Right lobe of liver (tissue), 6 donors: Measurements from ENCODE around the gene SREBF2. TPM values are rescaled to one million over a fixed set of nuclear protein-coding genes. Genes with fewer than 3 reads are reported as not detected.
"Not testable (repeated sequence)": the region's sequence is repeated elsewhere in the genome, so short reads cannot be mapped to it uniquely, and the experiment has no call there.

Experiments
- ATAC-seq, 4 donors: fragments of 200-7000 bp; cut with Tn5 transposase; one replicate each; pipeline ENCODE4 v1.9.1; 2020; ENCODE audit warnings: mild to moderate bottlenecking in 4 of 4, moderate library complexity in 4 of 4
- DNase-seq, 3 donors: peaks; one replicate each; pipeline ENCODE4 v3.0.0-alpha.2; 2020
- H3K27ac ChIP-seq, 3 donors: fragments of 200-600 bp; one replicate each; pipeline ENCODE4 v1.8.0; 2022
- H3K27me3 ChIP-seq, 2 donors: fragments of 200-600 bp; one replicate each; pipeline ENCODE4 v1.8.0; 2022
- H3K36me3 ChIP-seq, 4 donors: fragments of 200-600 bp; sonication (generic) in 1 of 4; one replicate each; pipeline versions ENCODE4 v1.5.1 to v1.8.0; 2017 to 2022; ENCODE audit warnings: control low read depth in 1 of 4
- H3K4me1 ChIP-seq, 4 donors: fragments of 200-600 bp; sonication (generic) in 1 of 4; one replicate each; pipeline versions ENCODE4 v1.5.1 to v1.8.0; 2017 to 2022; ENCODE audit warnings: control low read depth in 1 of 4
- H3K4me3 ChIP-seq, 3 donors: fragments of 200-600 bp; one replicate each; pipeline ENCODE4 v1.8.0; 2022
- H3K9me3 ChIP-seq, 4 donors: fragments of 200-600 bp; sonication (generic) in 1 of 4; one replicate each; pipeline versions ENCODE4 v1.5.1 to v1.8.0; 2017 to 2022; ENCODE audit warnings: control low read depth in 1 of 4
- CTCF ChIP-seq, 4 donors: fragments of 200-600 bp in 3 of 4; fragments of 450-650 bp in 1 of 4; IDR thresholded peaks; one replicate each; pipeline versions ENCODE4 v1.5.1 to v1.8.0; 2016 to 2022; ENCODE audit warnings: antibody characterized with exemption in 4 of 4, mild to moderate bottlenecking in 2 of 4
- POLR2A ChIP-seq: fragments of 450-650 bp; IDR thresholded peaks from one replicate; pipeline ENCODE4 v1.6.1; 2017; ENCODE audit warnings: antibody characterized with exemption, mild to moderate bottlenecking
- WGBS: methylation state at CpG from one replicate; pipeline ENCODE4 v1.1.6; 2018; ENCODE audit warnings: low coverage, low lambda C conversion rate; ENCODE audit not compliant: insufficient coverage; ENCODE audit errors: missing lambda C conversion rate; 5-methylcytosine and 5-hydroxymethylcytosine counted together
- intact Hi-C, 2 donors: fragments of 100-400 bp; cut with DNase I; formaldehyde crosslinking; loops; one replicate each; pipeline versions ENCODE4 v1.11.2 to v1.14.1; 2022
- total RNA-seq, 6 experiments: library from RNA; depleted of rRNA in 2 of 6; stranded (reverse); fragments of >200 nt in 2 of 6; fragmentation: NEBNext Ultra II Directional in 3 of 6; extraction: Animal tissue kit (Norgen Biotek cat#: 25700) in 3 of 6; gene quantifications; one replicate each; pipeline versions ENCODE4 v1.1.0 to v1.2.4, GENCODE V29; 2016 to 2023
- donor health status: DM: no; HTN: yes; CAD: no.
- donor health status: DM: no; HTN: no; CAD: no.
- donor health status: DM: no; HTN: no; CAD: no.
- donor health status: DM: no; HTN: yes; CAD: no.
- donor health status: DM: no; HTN: yes; CAD: no.

SREBF2 gene
- total RNA-seq, 6 experiments from 2014 or later: 26.7 to 63.4 (median 37.2) TPM

- Histone ChIP-seq H3K9me3 (no peaks in the 10 kb centered on the region), H3K36me3 (peaks cover 0 to 21% (median 2%) of the 10 kb centered on the region in 4 donors), H3K27ac (no peak overlapping the region), H3K4me1 (peaks cover 0 to 3% (median 0%) of the 10 kb centered on the region in 4 donors), H3K4me3 (no peak overlapping the region), H3K27me3 (no peaks in the 10 kb centered on the region)
- ATAC-seq (no peak), DNase-seq (no peak)
- intact Hi-C loops: no loop called here
- 85% methylated on average over 2 of the region's 2 CpGs for WGBS
- TF ChIP-seq CTCF (IDR thresholded peaks at IDR 0.05) (no peak), POLR2A (no peak)
These were observed 30.6 kb downstream of the SREBF2 start for GRCh38 chr22:41863472-41863871.

- intact Hi-C loops: no loop called here
- Histone ChIP-seq H3K27ac (no peak overlapping the region), H3K4me1 (no peaks in the 10 kb centered on the region), H3K27me3 (no peaks in the 10 kb centered on the region), H3K36me3 (peaks cover 0 to 68% (median 17%) of the 10 kb centered on the region in 4 donors), H3K9me3 (no peaks in the 10 kb centered on the region), H3K4me3 (no peak overlapping the region)
- 91% methylated on average over 8 of the region's 10 CpGs for WGBS
- TF ChIP-seq CTCF (IDR thresholded peaks at IDR 0.05) (no peak), POLR2A (no peak)
- DNase-seq (no peak), ATAC-seq (no peak)
These were observed 35.7 kb downstream of the SREBF2 start for GRCh38 chr22:41868556-41868955.

- ATAC-seq, H3K27ac ChIP-seq, H3K9me3 ChIP-seq, DNase-seq, H3K27me3 ChIP-seq, H3K4me3 ChIP-seq, intact Hi-C loops, H3K4me1 ChIP-seq: not testable (repeated sequence)
- peaks cover 0 to 83% (median 23%) of the 10 kb centered on the region in 4 donors for H3K36me3 ChIP-seq
- WGBS: 100% methylated on average over 1 of the region's 1 CpG
These were observed 37.2 kb downstream of the SREBF2 start for GRCh38 chr22:41870081-41870480.

GRCh38 chr22:41870786-41871185 is 37.9 kb downstream of the SREBF2 start:
- Histone ChIP-seq H3K27me3 (no peaks in the 10 kb centered on the region), H3K4me1 (peaks cover 0 to 7% (median 0%) of the 10 kb centered on the region in 4 donors), H3K27ac (no peak overlapping the region), H3K4me3 (no peak overlapping the region), H3K36me3 (peaks cover 0 to 90% (median 23%) of the 10 kb centered on the region in 4 donors), H3K9me3 (no peaks in the 10 kb centered on the region)
- intact Hi-C loops: no loop called here
- TF ChIP-seq CTCF (IDR thresholded peaks at IDR 0.05) (no peak), POLR2A (no peak)
- ATAC-seq (no peak), DNase-seq (no peak)
- 94% methylated on average over 4 of the region's 4 CpGs for WGBS

- no peak overlapping the region for H3K4me3 ChIP-seq
- intact Hi-C loops: no loop called here
- no peak for ATAC-seq
These were observed 40.5 kb downstream of the SREBF2 start for GRCh38 chr22:41873391-41873790.

More at GRCh38 chr22:41873391-41873790, 40.5 kb downstream of the SREBF2 start:
- H3K36me3 ChIP-seq: peaks cover 0 to 94% (median 31%) of the 10 kb centered on the region in 4 donors
- 51% methylated on average over 4 of the region's 5 CpGs for WGBS
- peaks cover 0 to 13% (median 0%) of the 10 kb centered on the region in 4 donors for H3K4me1 ChIP-seq
- H3K27ac ChIP-seq: no peak overlapping the region
- no peaks in the 10 kb centered on the region for H3K9me3 ChIP-seq
- no peak for DNase-seq
- TF ChIP-seq POLR2A: no peak
- no peak for TF ChIP-seq CTCF (IDR thresholded peaks at IDR 0.05)
- H3K27me3 ChIP-seq: no peaks in the 10 kb centered on the region
